ENCODE data around the gene TNPO1.

The TNPO1 gene

GRCh38 chr5:72878854-72879253 is 62.4 kb downstream of the TNPO1 start:
- Histone ChIP-seq H3K4me1 (ENCODE audit: control insufficient read depth in 2 of 2, insufficient read depth in 2 of 2, low read length in 2 of 2) (no peaks in the 10 kb centered on the region), H3K9ac (ENCODE audit: low read depth in 1 of 2, low read length in 2 of 2) (no peak overlapping the region), H3K9me3 (ENCODE audit: control insufficient read depth in 2 of 2, low read length in 2 of 2) (no peaks in the 10 kb centered on the region), H3K27ac (ENCODE audit: low read depth in 2 of 2, low read length in 2 of 2) (no peak overlapping the region), H3K4me3 (ENCODE audit: low read length in 2 of 2) (no peak overlapping the region), H3K27me3 (ENCODE audit: control insufficient read depth in 2 of 2, insufficient read depth in 2 of 2, low read length in 2 of 2) (no peaks in the 10 kb centered on the region), H3K36me3 (ENCODE audit: control insufficient read depth in 2 of 2, insufficient read depth in 2 of 2, low read length in 2 of 2) (peaks cover 59 to 71% of the 10 kb centered on the region in 2 donors)

GRCh38 chr5:72882989-72883388 is 66.5 kb downstream of the TNPO1 start:
- Histone ChIP-seq H3K4me3 (ENCODE audit: low read length in 2 of 2) (no peak overlapping the region), H3K9me3 (ENCODE audit: control insufficient read depth in 2 of 2, low read length in 2 of 2) (no peaks in the 10 kb centered on the region), H3K27ac (ENCODE audit: low read depth in 2 of 2, low read length in 2 of 2) (no peak overlapping the region), H3K27me3 (ENCODE audit: control insufficient read depth in 2 of 2, insufficient read depth in 2 of 2, low read length in 2 of 2) (no peaks in the 10 kb centered on the region), H3K4me1 (ENCODE audit: control insufficient read depth in 2 of 2, insufficient read depth in 2 of 2, low read length in 2 of 2) (no peaks in the 10 kb centered on the region), H3K36me3 (ENCODE audit: control insufficient read depth in 2 of 2, insufficient read depth in 2 of 2, low read length in 2 of 2) (peaks cover 64 to 84% of the 10 kb centered on the region in 2 donors), H3K9ac (ENCODE audit: low read depth in 1 of 2, low read length in 2 of 2) (no peak overlapping the region)

- Histone ChIP-seq H3K27ac (ENCODE audit: low read depth in 2 of 2, low read length in 2 of 2) (no peak overlapping the region), H3K9ac (ENCODE audit: low read depth in 1 of 2, low read length in 2 of 2) (no peak overlapping the region), H3K36me3 (ENCODE audit: control insufficient read depth in 2 of 2, insufficient read depth in 2 of 2, low read length in 2 of 2) (peaks cover 66 to 85% of the 10 kb centered on the region in 2 donors), H3K9me3 (ENCODE audit: control insufficient read depth in 2 of 2, low read length in 2 of 2) (no peaks in the 10 kb centered on the region), H3K27me3 (ENCODE audit: control insufficient read depth in 2 of 2, insufficient read depth in 2 of 2, low read length in 2 of 2) (no peaks in the 10 kb centered on the region), H3K4me3 (ENCODE audit: low read length in 2 of 2) (no peak overlapping the region), H3K4me1 (ENCODE audit: control insufficient read depth in 2 of 2, insufficient read depth in 2 of 2, low read length in 2 of 2) (no peaks in the 10 kb centered on the region)
These were observed 67.4 kb downstream of the TNPO1 start for GRCh38 chr5:72883850-72884249.

DNA sequence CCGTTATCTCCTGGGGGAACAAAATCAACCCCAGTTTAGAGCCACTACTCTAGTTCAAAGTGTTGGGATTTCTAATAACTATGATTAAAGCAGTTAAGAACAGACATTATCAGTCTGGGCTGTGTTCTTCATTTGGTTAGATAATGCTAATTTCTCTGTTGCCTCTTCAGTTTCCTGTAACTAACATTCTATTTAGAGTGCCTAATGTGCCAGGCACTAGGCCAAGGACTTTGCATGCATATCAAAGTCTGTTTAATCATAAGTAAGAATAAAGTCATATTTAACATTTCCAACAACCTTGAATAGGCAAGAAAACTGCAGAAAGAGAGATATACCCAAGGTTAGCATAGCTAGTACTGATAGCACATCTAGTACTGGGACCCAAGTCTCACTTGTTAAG is 68.4 kb downstream of the TNPO1 start:
- Histone ChIP-seq H3K27ac (ENCODE audit: low read depth in 2 of 2, low read length in 2 of 2) (no peak overlapping the region), H3K4me1 (ENCODE audit: control insufficient read depth in 2 of 2, insufficient read depth in 2 of 2, low read length in 2 of 2) (no peaks in the 10 kb centered on the region), H3K4me3 (ENCODE audit: low read length in 2 of 2) (no peak overlapping the region), H3K36me3 (ENCODE audit: control insufficient read depth in 2 of 2, insufficient read depth in 2 of 2, low read length in 2 of 2) (peaks cover 70 to 81% of the 10 kb centered on the region in 2 donors), H3K27me3 (ENCODE audit: control insufficient read depth in 2 of 2, insufficient read depth in 2 of 2, low read length in 2 of 2) (no peaks in the 10 kb centered on the region), H3K9me3 (ENCODE audit: control insufficient read depth in 2 of 2, low read length in 2 of 2) (no peaks in the 10 kb centered on the region), H3K9ac (ENCODE audit: low read depth in 1 of 2, low read length in 2 of 2) (no peak overlapping the region)

DNA sequence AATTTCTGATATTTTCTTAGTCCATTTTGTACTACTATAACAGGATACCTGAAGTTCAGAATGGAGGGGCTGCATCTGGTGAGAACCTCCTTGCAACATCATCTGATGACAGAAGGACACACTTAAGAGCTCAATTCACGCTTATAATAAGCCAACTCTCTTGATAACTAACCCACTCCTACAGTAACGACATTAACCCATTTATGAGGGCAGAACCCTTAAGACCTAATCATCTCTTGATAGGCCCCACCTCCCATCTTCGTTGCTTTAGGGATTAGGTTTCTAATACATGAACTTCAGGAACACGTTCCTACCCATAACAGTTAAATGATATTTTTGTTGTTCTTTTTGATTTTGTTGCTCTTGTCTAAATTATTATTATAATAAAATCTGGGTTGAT is 69.4 kb downstream of the TNPO1 start:
- Histone ChIP-seq H3K4me1 (ENCODE audit: control insufficient read depth in 2 of 2, insufficient read depth in 2 of 2, low read length in 2 of 2) (no peaks in the 10 kb centered on the region), H3K27me3 (ENCODE audit: control insufficient read depth in 2 of 2, insufficient read depth in 2 of 2, low read length in 2 of 2) (no peaks in the 10 kb centered on the region), H3K9ac (ENCODE audit: low read depth in 1 of 2, low read length in 2 of 2) (no peak overlapping the region), H3K36me3 (ENCODE audit: control insufficient read depth in 2 of 2, insufficient read depth in 2 of 2, low read length in 2 of 2) (peaks cover 78 to 82% of the 10 kb centered on the region in 2 donors), H3K4me3 (ENCODE audit: low read length in 2 of 2) (no peak overlapping the region), H3K9me3 (ENCODE audit: control insufficient read depth in 2 of 2, low read length in 2 of 2) (no peaks in the 10 kb centered on the region), H3K27ac (ENCODE audit: low read depth in 2 of 2, low read length in 2 of 2) (no peak overlapping the region)

GRCh38 chr5:72888595-72888994 is 72.1 kb downstream of the TNPO1 start:
- Histone ChIP-seq H3K4me1 (ENCODE audit: control insufficient read depth in 2 of 2, insufficient read depth in 2 of 2, low read length in 2 of 2) (no peaks in the 10 kb centered on the region), H3K27ac (ENCODE audit: low read depth in 2 of 2, low read length in 2 of 2) (no peak overlapping the region), H3K9ac (ENCODE audit: low read depth in 1 of 2, low read length in 2 of 2) (no peak overlapping the region), H3K27me3 (ENCODE audit: control insufficient read depth in 2 of 2, insufficient read depth in 2 of 2, low read length in 2 of 2) (no peaks in the 10 kb centered on the region), H3K9me3 (ENCODE audit: control insufficient read depth in 2 of 2, low read length in 2 of 2) (no peaks in the 10 kb centered on the region), H3K4me3 (ENCODE audit: low read length in 2 of 2) (no peak overlapping the region), H3K36me3 (ENCODE audit: control insufficient read depth in 2 of 2, insufficient read depth in 2 of 2, low read length in 2 of 2) (peaks cover 71 to 79% of the 10 kb centered on the region in 2 donors)

DNA sequence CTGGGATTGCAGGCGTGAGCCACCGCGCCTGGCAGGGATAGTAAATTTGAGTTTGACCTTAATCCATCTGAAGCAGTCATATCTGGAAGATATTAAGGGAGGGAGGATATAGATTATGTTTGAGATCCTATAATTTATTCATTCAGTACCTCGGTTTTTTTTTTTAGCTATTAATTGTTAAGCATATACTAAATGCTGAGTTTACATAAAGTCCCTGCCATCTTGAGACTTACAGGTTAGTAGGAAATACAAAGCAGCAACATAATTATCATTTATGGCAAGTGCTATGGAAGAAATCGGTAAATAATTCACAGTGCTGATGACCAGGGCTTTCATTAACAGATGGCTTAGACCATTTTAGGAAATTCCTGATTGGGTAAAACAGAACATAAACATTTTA is 72.9 kb downstream of the TNPO1 start:
- Histone ChIP-seq H3K36me3 (ENCODE audit: control insufficient read depth in 2 of 2, insufficient read depth in 2 of 2, low read length in 2 of 2) (peaks cover 73 to 80% of the 10 kb centered on the region in 2 donors), H3K27ac (ENCODE audit: low read depth in 2 of 2, low read length in 2 of 2) (no peak overlapping the region), H3K9me3 (ENCODE audit: control insufficient read depth in 2 of 2, low read length in 2 of 2) (no peaks in the 10 kb centered on the region), H3K27me3 (ENCODE audit: control insufficient read depth in 2 of 2, insufficient read depth in 2 of 2, low read length in 2 of 2) (no peaks in the 10 kb centered on the region), H3K4me3 (ENCODE audit: low read length in 2 of 2) (no peak overlapping the region), H3K9ac (ENCODE audit: low read depth in 1 of 2, low read length in 2 of 2) (no peak overlapping the region), H3K4me1 (ENCODE audit: control insufficient read depth in 2 of 2, insufficient read depth in 2 of 2, low read length in 2 of 2) (no peaks in the 10 kb centered on the region)

- Histone ChIP-seq H3K27me3 (ENCODE audit: control insufficient read depth in 2 of 2, insufficient read depth in 2 of 2, low read length in 2 of 2) (no peaks in the 10 kb centered on the region), H3K36me3 (ENCODE audit: control insufficient read depth in 2 of 2, insufficient read depth in 2 of 2, low read length in 2 of 2) (peaks cover 66 to 68% of the 10 kb centered on the region in 2 donors), H3K4me1 (ENCODE audit: control insufficient read depth in 2 of 2, insufficient read depth in 2 of 2, low read length in 2 of 2) (no peaks in the 10 kb centered on the region), H3K9me3 (ENCODE audit: control insufficient read depth in 2 of 2, low read length in 2 of 2) (no peaks in the 10 kb centered on the region), H3K27ac (ENCODE audit: low read depth in 2 of 2, low read length in 2 of 2) (no peak overlapping the region), H3K9ac (ENCODE audit: low read depth in 1 of 2, low read length in 2 of 2) (no peak overlapping the region), H3K4me3 (ENCODE audit: low read length in 2 of 2) (no peak overlapping the region)
These were observed 76.4 kb downstream of the TNPO1 start for GRCh38 chr5:72892846-72893245.

GRCh38 chr5:72895758-72896157 is 79.3 kb downstream of the TNPO1 start:
- no peaks in the 10 kb centered on the region for H3K9me3 ChIP-seq (ENCODE audit: control insufficient read depth in 2 of 2, low read length in 2 of 2)
- no peak overlapping the region for H3K4me3 ChIP-seq (ENCODE audit: low read length in 2 of 2)
- H3K27me3 ChIP-seq (ENCODE audit: control insufficient read depth in 2 of 2, insufficient read depth in 2 of 2, low read length in 2 of 2): no peaks in the 10 kb centered on the region
- peaks cover 54 to 68% of the 10 kb centered on the region in 2 donors for H3K36me3 ChIP-seq (ENCODE audit: control insufficient read depth in 2 of 2, insufficient read depth in 2 of 2, low read length in 2 of 2)
- H3K27ac ChIP-seq (ENCODE audit: low read depth in 2 of 2, low read length in 2 of 2): no peak overlapping the region
- H3K9ac ChIP-seq (ENCODE audit: low read depth in 1 of 2, low read length in 2 of 2): no peak overlapping the region
- no peaks in the 10 kb centered on the region for H3K4me1 ChIP-seq (ENCODE audit: control insufficient read depth in 2 of 2, insufficient read depth in 2 of 2, low read length in 2 of 2)

DNA sequence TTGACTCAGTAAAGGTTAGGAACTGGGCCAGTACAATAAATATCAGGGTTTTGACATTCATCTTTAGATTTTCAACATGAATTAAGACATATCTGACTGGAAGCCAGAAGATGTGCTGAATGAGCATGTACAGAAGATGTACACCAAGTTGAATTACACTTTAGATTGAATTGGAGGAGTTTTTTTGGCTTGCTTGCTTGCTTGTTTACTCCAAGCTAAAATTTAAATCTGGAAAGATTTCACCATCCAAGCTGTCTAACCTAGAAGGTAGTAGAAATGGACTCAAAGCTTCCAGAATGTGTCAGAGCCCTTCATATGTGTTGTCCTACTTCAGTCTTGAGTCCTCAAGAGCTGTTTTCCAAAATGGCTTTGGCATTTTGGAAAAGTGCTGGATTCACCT is 90.3 kb downstream of the TNPO1 start:
- no peak overlapping the region for H3K9ac ChIP-seq (ENCODE audit: low read depth in 1 of 2, low read length in 2 of 2)
- H3K4me1 ChIP-seq (ENCODE audit: control insufficient read depth in 2 of 2, insufficient read depth in 2 of 2, low read length in 2 of 2): no peaks in the 10 kb centered on the region
- H3K27ac ChIP-seq (ENCODE audit: low read depth in 2 of 2, low read length in 2 of 2): no peak overlapping the region
- no peaks in the 10 kb centered on the region for H3K9me3 ChIP-seq (ENCODE audit: control insufficient read depth in 2 of 2, low read length in 2 of 2)
- no peaks in the 10 kb centered on the region for H3K27me3 ChIP-seq (ENCODE audit: control insufficient read depth in 2 of 2, insufficient read depth in 2 of 2, low read length in 2 of 2)
- H3K4me3 ChIP-seq (ENCODE audit: low read length in 2 of 2): no peak overlapping the region
- peaks cover 55 to 56% of the 10 kb centered on the region in 2 donors for H3K36me3 ChIP-seq (ENCODE audit: control insufficient read depth in 2 of 2, insufficient read depth in 2 of 2, low read length in 2 of 2)

- H3K9ac ChIP-seq (ENCODE audit: low read depth in 1 of 2, low read length in 2 of 2): no peak overlapping the region
- peaks cover 39 to 47% of the 10 kb centered on the region in 2 donors for H3K36me3 ChIP-seq (ENCODE audit: control insufficient read depth in 2 of 2, insufficient read depth in 2 of 2, low read length in 2 of 2)
- no peak overlapping the region for H3K27ac ChIP-seq (ENCODE audit: low read depth in 2 of 2, low read length in 2 of 2)
- H3K27me3 ChIP-seq (ENCODE audit: control insufficient read depth in 2 of 2, insufficient read depth in 2 of 2, low read length in 2 of 2): no peaks in the 10 kb centered on the region
- H3K4me3 ChIP-seq (ENCODE audit: low read length in 2 of 2): no peak overlapping the region
- no peaks in the 10 kb centered on the region for H3K9me3 ChIP-seq (ENCODE audit: control insufficient read depth in 2 of 2, low read length in 2 of 2)
- H3K4me1 ChIP-seq (ENCODE audit: control insufficient read depth in 2 of 2, insufficient read depth in 2 of 2, low read length in 2 of 2): no peaks in the 10 kb centered on the region
These were observed 92.2 kb downstream of the TNPO1 start for GRCh38 chr5:72908664-72909063.
